Brain microvascular endothelial cell (primary cell): ENCODE results near the gene ABCC9.

ENCODE experiments used
- DNase-seq: peaks from one replicate; pipeline ENCODE4 v3.0.0-alpha.2; 2020
- H3K27ac ChIP-seq: fragments of 250-450 bp; sonication (Bioruptor Pico); 2 replicates; pipeline ENCODE4 v1.5.1; 2020; ENCODE audit warnings: mild to moderate bottlenecking, moderate library complexity
- H3K27me3 ChIP-seq: fragments of 250-450 bp; sonication (Bioruptor Pico); replicated peaks from 2 replicates; pipeline ENCODE4 v1.5.1; 2020; ENCODE audit warnings: mild to moderate bottlenecking
- H3K36me3 ChIP-seq: fragments of 250-450 bp; sonication (Bioruptor Pico); replicated peaks from 2 replicates; pipeline ENCODE4 v1.5.1; 2020; ENCODE audit warnings: mild to moderate bottlenecking
- H3K4me3 ChIP-seq: 2 replicates; pipeline ENCODE4 v1.5.1; 2011; ENCODE audit warnings: low read depth, mild to moderate bottlenecking, control low read depth, low read length, moderate library complexity
- CTCF ChIP-seq: IDR thresholded peaks from 2 replicates; pipeline ENCODE4 v1.5.1; 2011; ENCODE audit warnings: low read depth, mild to moderate bottlenecking, moderate library complexity, low read length, control low read depth, inconsistent platforms; ENCODE audit errors: missing control alignments
- in situ Hi-C: cut with HindIII; loops from 2 replicates; pipeline ENCODE4 v1.10.0; 2017; ENCODE audit warnings: low sequenced_read_pairs, low pct_ligation_motif_present

Gene ABCC9

DNA sequence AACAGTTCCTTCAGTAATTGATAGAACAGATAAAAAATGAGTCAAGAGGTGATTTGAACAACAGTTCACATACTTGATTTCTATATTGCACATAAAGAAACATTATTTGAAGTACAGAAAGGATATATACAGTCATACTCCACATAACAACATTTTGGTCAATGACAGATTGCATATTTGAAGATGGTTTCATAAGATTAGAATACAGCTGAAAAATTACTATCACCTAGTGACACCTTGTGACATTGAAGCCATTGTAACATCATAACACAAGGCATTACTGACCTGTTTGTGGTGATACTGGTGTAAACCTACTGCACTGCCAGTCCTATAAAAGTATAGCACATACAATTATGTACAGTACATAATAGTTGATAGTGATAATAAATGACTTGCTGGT, 43.1 kb upstream of the ABCC9 start:
- Histone ChIP-seq H3K36me3 (no peaks in the 10 kb centered on the region), H3K27ac (no peak overlapping the region), H3K4me3 (no peak overlapping the region), H3K27me3 (no peaks in the 10 kb centered on the region)
- no peak for DNase-seq
- in situ Hi-C loops, result no loop called here
- TF ChIP-seq CTCF, result no peak

- no peaks in the 10 kb centered on the region for H3K27me3 ChIP-seq
- H3K4me3 ChIP-seq, result no peak overlapping the region
- in situ Hi-C loops, result no loop called here
- H3K36me3 ChIP-seq, result no peaks in the 10 kb centered on the region
- H3K27ac ChIP-seq, result no peak overlapping the region
- TF ChIP-seq CTCF, result no peak
- DNase-seq, result no peak
Observed at GRCh38 chr12:21983095-21983494, 41.9 kb upstream of the ABCC9 start.

DNA sequence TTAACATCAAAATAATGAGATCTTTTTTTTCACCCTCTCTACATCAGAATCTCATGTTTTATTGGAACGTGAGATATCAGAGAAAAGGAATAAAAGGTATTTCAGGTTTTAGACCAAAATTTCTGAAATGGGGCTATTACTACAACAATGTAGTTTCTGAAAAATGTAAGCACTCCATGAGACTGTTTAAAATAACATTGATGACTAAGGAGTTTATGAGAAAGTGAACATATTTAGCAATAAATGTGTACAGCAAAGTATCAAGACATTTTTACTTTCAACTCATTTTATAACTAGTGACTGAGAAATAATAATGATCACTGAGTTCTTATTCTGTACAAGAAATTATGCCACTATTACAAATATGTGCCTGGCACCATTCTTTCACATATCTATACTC, 39.3 kb upstream of the ABCC9 start:
- in situ Hi-C loops, result no loop called here
- TF ChIP-seq CTCF, result no peak
- no peak for DNase-seq
- Histone ChIP-seq H3K4me3 (no peak overlapping the region), H3K36me3 (no peaks in the 10 kb centered on the region), H3K27me3 (no peaks in the 10 kb centered on the region), H3K27ac (no peak overlapping the region)

DNA sequence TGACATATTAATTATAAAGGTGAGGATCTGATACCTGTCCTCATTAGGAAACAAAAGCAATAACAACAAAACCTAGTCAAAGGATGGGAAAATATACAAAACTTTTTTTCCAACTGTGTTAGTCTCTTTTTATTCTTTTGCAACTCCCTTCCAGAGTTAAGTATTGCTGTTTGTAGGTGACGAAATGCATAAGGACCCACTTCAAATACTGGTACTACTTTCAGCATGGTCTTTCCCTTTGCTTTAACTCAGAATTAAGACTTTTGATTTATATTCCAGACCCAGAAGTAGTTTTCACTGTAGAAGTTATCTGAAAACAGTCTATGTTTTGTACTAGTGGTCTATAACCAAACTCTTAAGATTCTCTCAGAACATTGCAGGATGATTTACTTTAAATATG, 34.1 kb upstream of the ABCC9 start:
- H3K27me3 ChIP-seq, result no peaks in the 10 kb centered on the region
- in situ Hi-C loops, result no loop called here
- no peak for TF ChIP-seq CTCF
- no peak for DNase-seq
- no peak overlapping the region for H3K4me3 ChIP-seq
- H3K27ac ChIP-seq, result no peak overlapping the region
- no peaks in the 10 kb centered on the region for H3K36me3 ChIP-seq

DNA sequence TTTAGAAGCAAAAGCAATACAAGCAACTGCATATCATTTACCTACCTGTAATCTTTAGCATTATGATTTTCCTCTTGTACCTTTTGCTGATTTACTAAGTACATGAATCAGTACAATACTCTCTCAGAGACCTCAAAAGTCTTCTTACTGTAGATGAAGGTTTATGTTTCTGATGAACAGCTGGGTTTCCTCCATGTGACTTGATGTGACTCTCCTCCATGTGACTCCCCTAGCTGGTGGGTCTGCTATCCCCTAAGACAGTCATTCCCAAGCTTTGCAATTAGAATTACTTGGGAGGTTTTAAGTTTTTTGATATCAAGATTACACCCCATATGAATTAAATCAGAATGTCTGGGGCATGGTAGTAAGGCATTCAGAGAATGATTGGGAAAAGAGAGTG, 32.0 kb upstream of the ABCC9 start:
- in situ Hi-C loops, result no loop called here
- no peak overlapping the region for H3K4me3 ChIP-seq

More for the DNA sequence above, 32.0 kb upstream of the ABCC9 start:
- TF ChIP-seq CTCF, result no peak
- no peaks in the 10 kb centered on the region for H3K27me3 ChIP-seq
- no peak overlapping the region for H3K27ac ChIP-seq
- DNase-seq, result no peak
- no peaks in the 10 kb centered on the region for H3K36me3 ChIP-seq
